GM12872 (cell line): Measurements from ENCODE around the gene MYOD1.

Experiments
- CTCF ChIP-seq: IDR thresholded peaks from 3 replicates; pipeline ENCODE4 v1.5.1; 2011; ENCODE audit warnings: low read depth, mild to moderate bottlenecking, low read length, moderate library complexity; ENCODE audit not compliant: insufficient read depth

The MYOD1 gene

GRCh38 chr11:17730137-17730536 lies 10.8 kb downstream of the MYOD1 start:
- no peak for TF ChIP-seq CTCF

- TF ChIP-seq CTCF: peak; percentile 92
Measured at GRCh38 chr11:17730608-17731462, 11.5 kb downstream of the MYOD1 start.

DNA sequence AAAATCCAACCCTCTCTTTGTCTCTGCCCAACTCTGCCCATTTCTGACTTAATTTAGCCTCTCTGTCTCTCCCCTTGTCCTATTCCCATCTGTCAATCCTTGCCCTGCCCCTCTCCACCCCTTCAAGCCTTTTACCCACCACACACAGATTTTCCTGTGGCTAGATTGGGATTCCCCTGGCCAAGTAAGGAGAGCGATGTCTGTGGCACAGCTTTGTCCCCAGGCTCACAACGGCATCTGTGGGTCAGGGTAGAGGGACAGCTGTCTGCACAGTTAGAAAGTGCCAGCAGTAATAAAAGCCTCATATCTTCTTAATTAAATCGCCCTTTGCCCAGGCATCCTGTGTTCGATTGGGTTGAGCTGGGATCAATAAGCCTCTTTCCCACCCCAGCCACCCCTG lies 13.9 kb downstream of the MYOD1 start:
- no peak for TF ChIP-seq CTCF

GRCh38 chr11:17734418-17734911 lies 15.1 kb downstream of the MYOD1 start, which contains the start of gene KCNC1:
Gene KCNC1 (plus strand): TSS chr11:17734781. CDS start chr11:17736003, 1,222 bp downstream.
- TF ChIP-seq CTCF: no peak

DNA sequence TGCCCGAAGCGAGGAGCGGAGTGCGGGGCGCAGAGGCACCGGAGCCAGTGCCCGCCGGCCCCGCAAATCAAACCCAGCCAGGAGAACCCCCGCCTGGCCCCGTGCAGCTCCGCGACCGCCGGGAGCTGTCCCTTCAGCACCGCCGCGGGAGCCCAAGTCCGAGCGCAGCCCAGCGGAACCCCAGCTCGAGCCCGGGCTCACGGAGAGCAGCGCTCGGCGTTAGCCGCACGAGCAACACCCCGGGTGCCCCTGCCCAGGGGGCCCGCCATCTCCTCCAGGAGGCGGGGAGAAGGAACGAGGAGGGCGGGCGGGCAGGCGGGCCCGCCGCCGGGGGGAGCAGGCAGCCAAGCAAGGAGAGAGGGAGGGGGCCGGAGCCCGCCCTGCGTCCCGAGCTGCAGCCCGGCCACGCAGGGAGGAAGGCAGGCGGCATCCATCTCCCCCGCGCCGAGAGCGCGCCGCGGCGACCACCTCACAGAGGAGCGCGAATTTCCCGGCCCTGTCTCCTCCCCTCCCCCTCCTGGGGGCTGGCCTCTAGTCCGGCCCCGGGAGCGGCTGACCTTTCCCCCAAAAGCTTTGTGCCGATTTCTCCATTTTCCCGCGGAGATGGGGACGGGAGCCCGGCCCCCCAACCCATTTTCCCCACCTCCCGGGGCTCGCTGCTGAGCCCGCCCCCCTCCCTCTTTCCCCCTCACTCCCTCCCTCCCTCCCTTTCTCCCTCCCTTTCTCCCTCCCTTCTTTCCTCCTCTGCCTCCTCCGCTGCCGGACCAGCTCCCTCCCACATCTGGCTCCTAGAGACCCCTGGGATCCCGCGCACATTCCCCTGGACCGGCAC lies 15.8 kb downstream of the MYOD1 start:
- no peak for TF ChIP-seq CTCF

DNA sequence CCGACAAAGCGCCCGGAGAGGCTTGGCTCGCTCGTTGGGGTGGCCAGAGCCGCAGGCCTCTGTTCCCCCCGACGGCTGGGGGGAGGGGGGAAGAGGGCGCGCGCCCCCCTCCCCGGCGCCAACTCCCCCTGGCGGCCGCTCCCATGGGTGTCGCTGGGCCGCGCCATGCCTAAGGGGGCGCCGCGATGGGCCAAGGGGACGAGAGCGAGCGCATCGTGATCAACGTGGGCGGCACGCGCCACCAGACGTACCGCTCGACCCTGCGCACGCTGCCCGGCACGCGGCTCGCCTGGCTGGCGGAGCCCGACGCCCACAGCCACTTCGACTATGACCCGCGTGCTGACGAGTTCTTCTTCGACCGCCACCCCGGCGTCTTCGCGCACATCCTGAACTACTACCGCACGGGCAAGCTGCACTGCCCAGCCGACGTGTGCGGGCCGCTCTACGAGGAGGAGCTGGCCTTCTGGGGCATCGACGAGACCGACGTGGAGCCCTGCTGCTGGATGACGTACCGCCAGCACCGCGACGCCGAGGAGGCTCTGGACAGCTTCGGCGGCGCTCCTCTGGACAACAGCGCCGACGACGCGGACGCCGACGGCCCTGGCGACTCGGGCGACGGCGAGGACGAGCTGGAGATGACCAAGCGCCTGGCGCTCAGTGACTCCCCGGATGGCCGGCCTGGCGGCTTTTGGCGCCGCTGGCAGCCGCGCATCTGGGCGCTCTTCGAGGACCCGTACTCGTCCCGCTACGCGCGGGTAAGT lies 16.6 kb downstream of the MYOD1 start:
- TF ChIP-seq CTCF: no peak

GRCh38 chr11:17736579-17736893 lies 17.2 kb downstream of the MYOD1 start:
- TF ChIP-seq CTCF: no peak
